Activated gamma-delta T cell treated with anti-CD3 and anti-CD28 coated beads, Interleukin-2, amount 50 U/mL, for 16 hours (primary cell): Measurements from ENCODE around the gene SPNS2.
A peak's percentile ranks its signal among the peaks of the same experiment; 100 is the strongest.

ENCODE experiments used
- DNase-seq: peaks from one replicate; pipeline ENCODE4 v3.0.0-alpha.2; 2020; ENCODE audit warnings: low read depth

SPNS2 gene

DNA sequence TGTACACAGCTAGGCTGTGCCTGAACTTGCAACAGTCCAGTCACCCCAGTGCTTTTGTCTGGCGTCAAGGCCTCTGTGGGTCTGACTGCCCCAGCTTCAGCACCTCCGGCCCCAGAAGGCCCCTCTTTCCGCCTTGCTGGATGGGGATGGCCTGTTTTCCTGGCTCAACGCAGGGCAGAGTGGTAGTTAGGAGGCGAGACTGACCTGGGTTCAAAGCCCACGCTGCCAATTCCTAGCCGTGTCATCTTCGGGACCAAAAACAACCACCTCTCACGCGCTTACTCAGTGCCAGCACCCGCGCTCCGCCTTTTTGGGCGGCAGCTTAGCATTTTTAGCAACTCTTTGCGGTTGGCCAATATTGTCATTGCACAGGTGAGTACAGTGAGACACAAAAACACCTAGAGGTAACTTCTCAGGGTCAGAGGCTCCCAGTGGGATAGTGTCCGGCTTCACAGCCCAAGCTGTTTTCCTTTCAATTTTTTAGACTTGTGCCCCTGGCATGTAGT, 51.9 kb downstream of the SPNS2 start:
- no peak for DNase-seq

DNA sequence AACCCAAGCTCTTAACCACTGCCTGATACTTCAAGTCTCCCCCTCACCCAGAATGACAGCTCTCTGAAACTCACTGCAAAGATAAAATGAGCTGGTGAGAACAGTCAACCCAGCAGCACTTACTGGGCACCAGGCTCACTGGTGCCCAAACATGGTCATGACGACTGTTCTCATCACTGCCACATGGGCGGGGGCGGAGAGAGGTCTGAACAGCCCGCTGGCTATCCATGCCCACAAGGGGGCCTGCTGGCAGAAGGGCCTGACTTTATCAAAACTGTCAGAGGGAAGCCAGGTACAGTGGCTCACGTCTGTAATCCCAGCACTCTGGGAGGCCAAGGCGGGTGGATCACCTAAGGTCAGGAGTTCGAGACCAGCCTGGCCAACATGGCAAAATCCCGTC, 52.5 kb downstream of the SPNS2 start:
- no peak for DNase-seq

DNA sequence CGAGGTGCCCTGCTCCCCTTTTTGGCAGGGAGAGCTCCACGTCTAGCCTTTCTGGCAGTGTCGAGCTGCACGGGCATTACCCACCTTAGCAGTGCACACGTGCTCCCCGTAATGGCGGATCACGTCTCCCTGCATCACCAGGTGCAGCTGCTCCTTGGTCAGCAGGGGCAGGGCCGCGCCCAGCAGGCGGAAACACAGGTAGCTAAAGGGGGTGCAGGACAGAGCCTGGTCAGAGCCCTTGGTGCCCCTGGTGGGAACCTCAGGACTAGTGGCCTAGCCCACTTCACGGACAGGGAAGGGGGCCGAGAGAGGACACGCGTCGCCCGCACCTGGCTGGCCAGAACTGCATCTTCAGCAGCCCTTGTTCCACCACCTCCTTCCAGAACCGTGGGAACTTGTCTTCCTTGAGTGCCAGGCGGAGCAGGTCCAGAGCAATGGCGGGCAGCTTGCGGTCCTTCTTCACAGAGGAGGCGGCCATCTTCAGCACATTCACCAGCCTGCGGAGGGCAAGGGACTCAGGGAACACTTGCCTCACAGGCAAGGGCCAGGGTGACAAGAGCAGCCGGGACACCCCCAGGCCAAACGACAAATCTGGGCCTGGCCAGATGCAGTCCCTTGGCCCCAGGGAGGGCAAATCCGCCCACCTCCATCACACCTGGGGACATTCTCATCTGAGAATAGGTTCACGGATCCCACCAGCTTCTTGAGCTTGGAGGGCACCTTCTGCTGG, 53.3 kb downstream of the SPNS2 start:
- DNase-seq, result no peak

DNA sequence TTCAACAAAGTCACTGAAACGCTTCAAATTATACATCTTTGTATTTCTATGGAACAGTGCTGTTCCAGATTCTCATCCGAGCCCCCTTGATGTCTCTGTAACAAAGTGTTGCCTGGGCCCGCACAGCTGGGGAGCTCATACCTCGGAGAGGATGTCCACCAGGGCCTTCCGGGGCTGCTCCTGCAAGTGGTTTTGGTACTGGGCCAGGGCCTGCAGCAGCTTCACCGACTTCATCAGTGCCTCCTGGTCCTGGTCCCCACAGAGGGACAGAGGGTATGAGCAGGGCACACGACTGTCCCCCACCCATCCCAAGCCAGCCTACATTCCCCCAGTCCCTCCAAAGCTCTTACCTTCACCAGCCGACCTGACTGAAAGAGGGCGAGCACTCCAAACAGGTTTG, 55.0 kb downstream of the SPNS2 start:
- DNase-seq, result no peak

DNA sequence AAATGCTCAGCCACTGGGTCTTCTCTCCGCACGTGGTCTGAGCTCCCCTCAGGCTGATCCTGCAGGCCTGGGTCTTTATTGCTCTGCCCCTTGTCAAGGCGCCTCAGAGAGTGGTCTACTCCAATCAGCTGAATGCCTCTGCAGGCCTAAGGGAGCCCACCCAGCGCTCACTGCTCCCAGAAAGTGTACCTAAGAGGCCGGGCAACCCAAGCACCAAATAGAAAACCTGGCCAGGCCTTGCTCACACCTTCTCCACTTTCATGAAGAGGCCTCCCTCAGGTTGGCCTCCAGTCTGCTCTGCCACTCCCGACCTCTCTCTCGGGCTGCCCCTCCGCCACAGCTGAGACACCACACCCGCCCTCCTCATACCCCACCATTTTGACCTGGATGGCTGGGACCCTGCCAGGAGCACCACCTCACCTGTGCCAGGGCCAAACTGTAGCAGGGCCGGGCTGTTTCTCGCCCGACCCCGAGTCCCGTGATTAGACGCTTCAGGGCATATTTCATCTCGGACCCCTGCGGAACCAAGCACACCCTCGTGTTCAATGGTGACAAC, 55.8 kb downstream of the SPNS2 start:
- no peak for DNase-seq

DNA sequence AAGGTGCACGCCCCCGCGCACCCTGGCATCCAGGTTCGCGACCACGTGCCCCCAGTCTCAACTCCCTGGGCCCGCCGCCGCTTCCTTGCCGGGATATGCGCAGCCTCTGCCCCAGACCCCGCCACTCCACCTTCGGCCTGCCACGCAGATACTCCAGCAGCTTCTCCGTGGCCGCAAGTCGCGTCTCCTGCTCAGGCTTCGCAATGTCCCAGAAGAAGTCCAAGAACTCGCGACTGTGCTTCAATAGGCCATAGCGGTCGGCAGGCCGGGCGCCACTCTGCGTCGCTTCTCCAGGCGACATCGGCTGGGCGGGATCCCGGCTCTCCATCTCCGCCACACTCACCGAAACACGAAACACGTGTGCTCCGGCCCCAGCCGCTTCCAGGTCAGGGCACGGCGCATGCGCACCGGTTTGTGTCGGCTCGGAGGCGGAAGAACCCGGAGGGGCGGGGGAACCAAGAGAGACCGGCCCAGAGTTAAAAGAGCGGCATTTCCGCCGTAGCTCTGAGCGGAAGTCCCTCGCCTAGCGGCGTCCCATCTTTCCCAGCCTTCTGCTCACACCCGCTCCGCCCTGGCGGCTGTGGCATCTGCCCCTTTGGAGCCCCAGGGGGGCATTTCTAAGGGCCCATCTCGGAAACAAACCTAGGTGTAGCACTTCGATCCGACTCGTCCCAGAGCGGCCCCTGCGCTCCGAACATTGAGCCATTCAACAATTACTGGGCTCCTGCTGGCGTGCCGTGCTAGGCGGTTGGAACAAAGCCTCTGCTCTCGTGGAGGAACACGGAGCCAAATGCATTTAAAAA, 56.5 kb downstream of the SPNS2 start, which contains the start of gene MYBBP1A:
MYBBP1A (minus strand) TSS at position 388 of the 803 bp plus-strand sequence; CDS start at position 328, 60 bp downstream.
- peak; percentile 95 for DNase-seq

DNA sequence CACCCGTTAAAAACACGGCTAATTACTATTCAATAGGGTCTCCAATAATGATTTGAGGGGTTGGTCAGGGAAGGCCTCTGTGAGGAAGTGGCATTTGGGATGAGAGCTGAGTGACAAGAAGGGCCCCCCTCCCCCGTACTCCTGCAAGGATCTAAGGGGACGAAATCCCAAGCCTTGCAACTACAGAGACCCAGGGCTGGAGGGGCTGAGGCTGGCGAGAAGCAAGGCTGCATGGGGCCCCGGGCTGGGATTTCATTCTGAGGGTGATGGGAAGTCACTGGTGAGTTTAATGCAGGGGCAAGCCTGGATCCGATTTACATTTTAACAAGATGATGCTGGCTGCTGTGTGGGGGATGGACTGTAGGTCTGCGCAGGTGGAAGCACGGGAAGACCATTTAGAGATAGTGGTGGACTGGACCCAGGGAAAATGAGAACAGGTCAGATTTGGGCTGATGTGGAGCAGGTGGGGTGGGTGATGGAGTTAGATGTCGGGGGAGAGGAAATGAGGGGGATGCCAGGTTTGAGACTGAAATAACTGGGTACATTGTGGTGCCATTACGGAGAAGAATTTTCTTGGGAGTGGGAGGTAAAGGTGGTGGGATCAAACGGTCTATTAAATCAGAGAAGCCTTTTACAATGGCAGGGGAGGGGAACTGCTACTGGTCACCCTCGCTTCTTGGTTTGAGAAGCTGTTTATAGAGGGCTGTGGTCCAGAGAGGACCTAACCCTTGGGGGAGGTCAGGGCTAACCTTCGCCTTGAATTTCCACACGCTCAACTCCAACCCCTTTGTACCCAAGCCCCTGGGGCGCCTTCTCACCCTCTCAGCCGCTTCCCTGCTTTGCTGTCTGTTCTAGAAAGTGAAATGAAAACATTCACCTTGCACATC, 57.4 kb downstream of the SPNS2 start:
- no peak for DNase-seq

DNA sequence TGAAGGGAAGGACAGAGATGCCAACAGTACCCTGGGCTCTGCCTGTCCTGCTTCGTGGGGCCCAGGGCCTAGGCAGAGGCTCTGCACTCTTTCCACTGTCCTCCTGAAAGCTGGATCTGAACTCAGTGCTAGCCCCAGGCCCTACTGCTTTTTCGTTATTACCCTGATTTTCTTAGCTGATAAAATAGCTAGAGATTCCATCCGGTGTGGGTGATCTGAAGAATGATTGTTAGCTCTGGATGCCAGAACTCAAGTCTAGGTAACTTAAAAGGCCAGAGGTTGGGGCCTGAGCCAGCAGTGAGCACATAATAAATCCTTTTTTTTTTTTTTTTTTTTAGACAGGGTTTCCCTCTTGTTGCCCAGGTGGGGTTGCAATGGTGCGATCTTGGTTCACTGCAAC, 58.3 kb downstream of the SPNS2 start:
- no peak for DNase-seq

DNA sequence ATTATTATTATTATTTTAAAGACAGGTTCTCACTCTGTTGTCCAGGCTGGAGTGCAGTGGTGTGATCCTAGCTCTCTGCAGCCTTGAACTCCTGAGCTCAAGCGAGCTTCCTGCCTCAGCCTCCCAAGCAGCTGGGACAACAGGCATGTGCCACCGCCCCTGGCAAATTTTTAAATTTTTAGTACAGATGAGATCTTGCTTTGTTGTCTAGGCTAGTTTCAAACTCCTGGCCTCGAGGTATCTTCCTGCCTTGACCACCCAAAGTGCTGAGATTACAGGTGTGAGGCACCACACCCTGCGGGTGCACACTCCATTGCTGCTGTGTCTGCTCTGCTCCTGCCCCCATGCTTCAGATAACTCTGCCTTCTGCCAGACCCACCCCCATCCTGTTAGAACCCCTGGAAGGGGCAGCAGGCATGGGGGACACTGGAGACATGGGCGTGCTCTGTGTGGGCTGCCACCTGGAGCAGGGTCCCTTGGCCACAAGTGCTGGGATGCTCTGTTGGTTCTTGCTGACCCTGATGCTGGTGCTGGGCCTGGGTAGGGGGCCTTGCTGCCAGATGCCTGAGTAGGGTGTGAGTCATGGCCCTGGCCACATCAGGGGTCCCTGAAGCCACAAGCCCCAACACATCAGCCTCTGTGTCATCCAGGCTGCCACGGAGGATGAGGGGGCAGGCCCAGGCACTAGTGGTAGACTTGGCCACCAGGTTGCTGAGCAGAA, 59.1 kb downstream of the SPNS2 start:
- DNase-seq, result no peak

DNA sequence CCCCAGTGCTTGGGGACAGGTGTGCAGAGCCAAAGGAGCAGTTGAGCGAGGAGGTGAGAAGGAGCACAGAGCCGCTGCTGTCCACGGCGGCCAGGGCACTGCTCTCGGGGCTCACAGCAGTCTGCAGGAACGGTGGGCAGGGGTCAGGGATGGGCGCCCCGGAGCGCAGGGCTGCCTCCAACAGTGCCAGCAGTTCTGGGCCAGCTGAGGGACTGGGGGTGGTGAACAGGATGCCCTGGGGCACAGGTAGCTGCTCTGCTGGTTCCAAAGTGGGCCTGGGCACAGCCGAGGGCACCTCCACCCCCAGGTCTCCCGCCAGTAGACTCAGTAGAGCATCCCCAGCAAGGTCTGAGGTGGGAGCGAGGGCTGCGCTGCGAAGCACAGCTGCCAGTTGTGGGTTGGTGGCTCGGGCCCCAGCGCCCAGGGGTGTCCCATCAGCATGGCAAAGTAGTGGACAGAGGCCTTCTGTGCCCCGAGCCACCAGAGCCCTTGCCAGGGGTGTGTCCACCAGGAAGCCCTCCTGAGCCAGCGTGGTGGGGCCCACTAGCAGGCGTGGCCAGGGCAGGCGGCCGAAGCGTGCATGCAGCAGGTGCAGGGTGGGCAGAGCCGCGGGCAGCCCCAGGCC, 59.8 kb downstream of the SPNS2 start:
- DNase-seq, result no peak

DNA sequence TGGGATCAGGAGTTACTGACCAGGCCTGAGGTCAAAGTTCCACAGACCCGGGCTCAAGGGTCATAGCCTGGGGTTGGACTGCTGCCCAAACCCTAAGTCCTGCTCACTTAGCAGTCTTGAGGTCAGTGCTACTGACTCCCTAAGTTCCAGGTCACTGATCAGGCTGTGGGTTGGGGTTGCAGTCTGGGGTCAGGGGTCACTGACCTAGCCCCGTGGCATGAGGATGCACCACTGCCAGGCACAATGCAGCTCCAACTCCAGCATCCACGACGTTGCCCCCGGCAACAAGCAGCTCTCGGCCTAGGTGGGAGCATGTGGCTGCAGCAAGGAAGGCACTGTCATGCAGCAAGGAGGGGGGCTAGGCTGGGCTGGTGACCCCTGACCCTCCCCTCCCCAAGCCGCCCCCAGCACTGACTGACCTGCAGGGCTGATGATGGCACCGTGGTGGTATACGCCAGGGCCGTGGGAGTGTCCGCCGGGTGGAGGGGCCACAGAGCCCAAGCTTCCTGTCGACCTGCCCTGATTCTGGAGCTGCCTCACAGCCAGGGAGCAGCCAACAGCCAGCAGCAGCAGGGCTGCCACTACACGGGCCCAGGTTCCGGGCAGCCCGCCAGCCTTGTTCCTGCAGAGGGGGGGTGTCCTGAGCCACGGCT, 60.6 kb downstream of the SPNS2 start:
- DNase-seq, result no peak

DNA sequence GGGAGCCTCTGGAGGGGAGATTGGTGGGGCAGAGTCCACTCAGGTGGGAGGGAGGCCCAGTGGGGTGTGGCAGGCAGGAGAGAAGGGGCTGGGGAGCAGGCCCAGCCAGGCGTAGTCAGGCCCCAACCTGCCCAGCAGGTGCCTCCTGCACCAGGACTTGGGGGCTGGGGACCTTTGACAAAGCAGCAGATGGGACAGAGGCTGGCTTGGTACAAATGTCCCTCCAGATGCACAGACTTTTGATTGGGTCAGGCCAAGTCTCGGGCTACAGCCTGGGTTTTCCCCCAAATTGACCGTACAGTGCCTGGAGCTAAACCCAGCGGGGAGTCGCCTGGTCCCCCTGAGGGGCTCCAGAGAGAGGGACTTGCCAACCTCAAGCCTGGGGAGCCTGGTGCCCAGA, 61.3 kb downstream of the SPNS2 start:
- no peak for DNase-seq

DNA sequence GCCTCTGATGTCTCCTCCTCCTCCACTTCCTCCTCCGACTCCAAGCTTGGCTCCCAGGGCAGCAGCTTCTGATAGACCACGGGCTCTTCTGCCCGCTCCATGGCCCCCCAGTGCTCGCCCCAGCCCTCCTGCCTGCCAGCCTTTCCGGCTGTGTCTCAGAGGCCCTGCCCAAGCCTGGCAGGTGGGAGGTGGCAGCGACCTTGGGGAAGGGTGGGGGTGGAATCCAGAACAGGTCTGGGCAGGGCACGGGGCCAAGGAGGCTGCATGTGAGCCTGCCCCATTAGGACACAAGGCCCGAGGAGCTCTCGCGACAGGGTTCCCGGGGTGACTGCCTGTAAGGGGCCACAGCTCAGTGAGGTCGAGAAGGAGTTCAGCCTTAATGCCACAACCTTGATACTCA, 61.7 kb downstream of the SPNS2 start, which contains the start of gene GGT6:
GGT6 (minus strand) TSS at position 157 of the 400 bp plus-strand sequence; CDS start at position 101, 56 bp downstream.
- no peak for DNase-seq

DNA sequence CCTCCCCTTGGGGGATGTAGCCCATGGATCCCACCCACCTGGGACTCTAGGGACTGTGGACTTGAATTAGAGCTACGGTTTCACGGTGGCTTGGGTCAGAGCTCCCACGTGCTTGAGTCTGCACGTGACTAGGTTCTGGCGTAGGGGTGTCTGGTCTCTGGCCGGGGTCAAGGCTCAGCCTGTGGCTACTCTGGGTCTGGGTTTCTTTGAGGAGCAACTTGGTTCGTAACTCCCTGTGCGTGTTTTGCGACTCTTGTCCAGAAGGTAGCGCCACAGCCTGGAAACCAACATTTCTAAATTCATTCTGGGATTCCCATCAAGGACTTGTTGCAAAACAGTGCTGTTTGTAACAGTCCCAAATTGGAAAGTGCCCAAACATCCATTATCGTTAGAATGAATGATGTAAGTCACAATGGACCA, 62.2 kb downstream of the SPNS2 start:
- no peak for DNase-seq

DNA sequence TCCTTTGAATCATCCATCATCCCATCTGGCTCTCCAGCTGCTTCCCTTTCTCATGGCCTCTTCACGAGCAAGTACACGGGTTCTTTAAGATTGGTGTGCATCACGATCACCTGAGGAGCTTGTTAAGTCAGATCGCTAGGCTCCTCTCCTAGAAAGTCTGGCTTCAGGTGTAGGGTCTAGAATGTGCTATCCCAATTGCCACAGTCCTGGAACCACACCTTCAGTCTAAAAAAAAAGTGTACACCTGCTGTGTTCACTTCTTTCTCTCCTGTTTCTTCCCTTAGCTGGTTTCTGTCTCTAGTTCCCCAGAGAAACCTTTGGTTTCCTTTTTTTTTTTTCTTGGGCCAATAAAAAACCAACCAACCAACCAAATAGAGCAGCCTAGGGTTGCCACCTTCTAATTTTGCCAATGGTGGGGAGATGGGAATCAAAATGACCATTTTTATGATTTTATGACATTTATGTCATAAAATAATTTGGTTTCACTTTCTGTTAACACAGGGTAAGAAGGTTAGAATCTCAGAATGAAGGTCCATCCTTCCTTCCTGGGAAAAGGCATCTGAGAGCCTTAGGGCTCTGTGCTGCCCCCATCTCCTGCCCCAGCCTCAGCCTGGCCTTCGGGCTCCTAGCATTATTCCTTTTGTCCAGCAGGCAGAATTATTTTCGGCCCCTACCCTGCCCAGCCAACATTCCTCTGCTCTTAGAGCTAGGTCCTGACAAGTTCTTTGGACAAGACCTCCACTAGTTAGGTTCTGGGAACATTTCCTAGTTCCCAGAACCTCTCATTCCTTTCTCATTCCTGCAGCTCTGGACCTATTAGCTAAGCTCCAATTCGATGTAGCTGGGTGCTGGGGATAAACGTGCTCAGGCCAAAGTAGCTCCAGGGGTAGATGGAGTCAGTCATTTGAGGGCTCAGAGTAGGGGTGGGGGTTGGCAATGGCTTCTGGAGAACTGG, 63.6 kb downstream of the SPNS2 start:
- DNase-seq, result no peak

DNA sequence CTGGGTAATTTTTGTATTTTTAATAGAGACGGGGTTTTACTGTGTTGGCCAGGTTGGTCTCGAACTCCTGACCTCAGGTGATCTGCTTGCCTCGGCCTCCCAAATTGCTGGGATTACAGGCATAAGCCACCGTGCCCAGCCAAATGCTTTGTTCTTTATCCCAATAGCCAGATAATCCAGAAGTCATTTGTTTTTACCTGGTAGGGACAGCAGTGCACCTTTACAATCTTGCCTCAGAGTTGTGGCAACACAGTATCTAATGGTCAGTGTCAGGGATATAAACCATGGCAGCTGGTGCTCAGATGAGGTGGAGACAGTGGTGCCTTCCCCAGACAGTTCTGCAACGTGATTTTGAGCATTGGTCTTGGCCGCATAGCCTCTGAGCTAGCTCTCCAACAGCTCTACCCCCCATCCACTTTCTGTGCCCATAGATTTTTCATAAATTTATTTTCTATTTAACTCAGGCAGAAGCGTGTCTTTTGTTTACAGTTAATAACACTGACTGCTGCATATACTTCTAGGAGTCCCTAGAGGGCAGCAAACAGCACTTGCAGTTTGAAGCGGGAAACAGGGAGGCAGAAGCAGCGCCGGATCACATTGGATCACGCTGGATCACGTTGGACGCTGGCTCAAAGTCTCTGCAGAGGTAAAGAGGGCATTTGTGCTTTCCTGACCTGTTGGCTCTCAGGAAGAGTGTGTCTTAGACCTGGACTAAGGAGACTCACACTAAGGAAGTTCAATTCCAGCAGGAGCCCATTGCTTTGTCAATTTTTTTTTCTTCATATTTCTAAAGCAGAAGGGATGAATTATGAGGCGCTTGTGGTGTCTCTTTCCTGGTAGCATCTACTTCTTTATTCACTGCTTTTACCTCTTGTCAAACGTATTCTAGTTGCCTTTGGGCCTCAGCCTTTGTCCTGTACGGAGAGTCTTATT, 66.8 kb downstream of the SPNS2 start:
- DNase-seq, result no peak

DNA sequence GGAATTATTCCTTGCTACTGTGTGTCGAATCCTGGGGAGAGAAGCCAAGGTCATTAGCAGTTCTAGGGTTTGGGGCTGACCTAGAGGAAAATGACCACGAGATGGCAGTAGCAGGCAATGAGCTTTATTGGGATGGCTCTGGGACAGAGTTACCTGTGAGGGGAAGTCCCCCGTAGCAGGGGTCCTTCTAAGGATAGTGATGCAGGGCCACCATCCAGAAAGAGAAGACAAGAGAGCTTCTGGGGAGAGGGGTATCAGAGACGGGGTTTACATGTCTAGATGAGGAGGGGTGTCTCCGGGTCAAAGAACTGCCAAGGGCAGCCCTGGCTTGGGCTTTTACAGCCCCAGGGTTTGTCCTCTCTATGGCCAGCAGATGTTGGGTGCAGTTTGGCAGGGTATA, 68.1 kb downstream of the SPNS2 start:
- no peak for DNase-seq

DNA sequence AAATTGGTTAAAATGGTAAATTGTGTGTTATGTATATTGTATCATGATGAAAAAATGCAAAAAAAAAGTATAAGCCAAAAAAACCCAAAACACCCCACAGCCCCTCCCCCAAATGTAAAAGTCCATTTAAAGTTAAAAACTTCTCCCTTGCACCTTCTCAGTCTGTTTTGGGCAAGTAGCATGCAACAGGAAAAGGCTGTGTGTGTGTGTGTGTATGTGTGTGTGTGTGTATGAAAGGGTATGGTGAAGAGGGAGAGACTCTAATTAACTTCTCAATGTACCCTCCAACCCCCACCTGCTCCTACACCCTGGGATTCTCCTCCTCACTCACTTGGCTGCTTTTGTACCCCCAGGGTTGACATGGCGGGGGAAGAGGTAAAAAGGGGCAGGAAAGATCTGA, 70.9 kb downstream of the SPNS2 start:
- DNase-seq, result no peak
